ENCODE measurements around the gene NELFB.

Gene NELFB

GRCh38 chr9:137314561-137315560 is 59.7 kb downstream of the NELFB start:
- no peak for DNase-seq (ENCODE audit: low read depth)

GRCh38 chr9:137315581-137316011 is 60.5 kb downstream of the NELFB start:
- DNase-seq (ENCODE audit: low read depth), result no peak

DNA sequence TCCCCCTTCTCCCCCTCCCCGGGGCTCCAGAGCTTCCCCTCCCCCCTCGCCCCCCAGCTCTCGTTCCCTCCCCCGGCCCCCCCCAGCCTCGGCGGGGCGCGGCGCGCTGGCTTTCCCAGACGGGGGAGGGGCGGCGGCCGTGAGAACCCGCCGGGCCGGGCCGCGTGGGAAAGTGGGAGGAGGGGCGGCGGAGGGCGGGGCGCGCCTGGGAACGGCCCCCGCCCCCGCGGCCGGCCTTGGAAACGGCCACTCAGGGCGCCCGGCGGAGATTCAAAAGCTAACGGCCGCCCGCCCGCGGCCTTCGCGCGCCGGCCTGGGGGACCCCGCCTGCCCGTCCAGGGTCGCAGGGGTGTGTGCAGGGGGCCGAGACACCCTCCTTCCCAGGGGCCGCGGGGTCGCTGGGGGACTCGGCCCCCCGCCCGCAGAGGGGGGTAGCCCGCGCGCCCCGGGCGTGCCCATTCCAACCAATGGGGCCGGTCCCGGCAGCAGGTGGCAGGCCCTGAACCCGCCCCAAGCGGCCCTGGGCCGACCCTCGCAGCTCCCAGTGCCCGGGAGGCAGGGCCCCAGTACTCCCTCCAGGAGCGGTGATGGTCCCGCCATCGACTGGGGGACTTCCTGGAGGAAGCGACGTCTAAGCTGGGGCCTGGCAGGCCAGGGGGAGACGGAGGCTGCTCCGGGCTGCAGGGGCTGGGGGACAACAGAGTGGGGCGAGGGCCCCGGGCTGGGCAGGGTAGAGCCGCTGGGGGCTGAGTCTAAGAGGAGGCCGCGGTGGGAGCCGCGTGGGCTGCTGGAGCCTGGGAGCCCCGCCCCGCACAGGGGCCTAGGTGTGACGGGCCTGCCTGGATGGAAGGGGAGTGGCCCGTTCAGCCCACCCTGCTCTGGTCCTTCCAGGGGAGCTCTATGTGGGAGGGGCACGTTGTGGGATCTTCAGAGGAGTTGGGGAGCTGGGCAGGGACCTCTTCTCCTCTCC is 61.2 kb downstream of the NELFB start:
- DNase-seq (ENCODE audit: low read depth), result no peak

- no peak for DNase-seq (ENCODE audit: low read depth)
These were observed 62.0 kb downstream of the NELFB start for GRCh38 chr9:137317021-137317717.

GRCh38 chr9:137317718-137318511 is 62.8 kb downstream of the NELFB start:
- no peak for DNase-seq (ENCODE audit: low read depth)

GRCh38 chr9:137318602-137319001 is 63.5 kb downstream of the NELFB start:
- no peak for DNase-seq (ENCODE audit: low read depth)

DNA sequence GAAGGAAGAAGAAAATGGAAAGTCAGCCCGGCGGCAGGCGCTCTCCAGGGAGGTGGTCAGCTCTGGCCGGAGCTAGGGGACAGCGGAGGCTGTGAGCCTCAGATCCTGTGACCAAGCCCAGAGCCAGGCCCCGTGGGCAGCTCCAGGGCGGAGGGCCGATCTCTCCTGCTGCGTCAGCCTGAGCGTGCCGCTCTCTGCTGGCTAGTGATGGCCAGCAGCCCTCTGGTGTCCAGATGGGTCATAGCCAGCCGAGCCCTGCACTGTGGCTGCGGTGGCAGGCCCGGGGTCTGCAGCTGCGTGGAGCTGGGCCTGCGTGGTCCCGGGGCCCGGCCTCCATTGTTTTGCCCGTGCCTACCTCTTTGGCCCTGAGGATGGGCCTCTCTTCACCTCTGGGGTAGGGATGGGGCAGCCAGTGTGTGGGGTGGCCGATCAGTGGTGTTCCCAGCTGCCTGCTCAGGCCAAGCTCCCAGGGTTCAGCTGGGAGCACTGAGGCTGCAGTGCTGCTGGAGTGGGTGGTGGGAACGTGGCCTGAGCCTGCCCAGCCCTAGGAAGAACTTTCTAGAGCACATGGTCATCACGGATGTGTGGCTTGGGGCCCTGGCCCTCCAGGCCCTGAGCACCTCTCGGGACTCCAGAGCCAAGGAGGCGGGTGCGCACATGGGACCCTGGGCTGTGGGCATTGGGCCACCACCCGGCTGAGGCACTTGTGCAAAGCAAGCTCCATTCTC is 64.0 kb downstream of the NELFB start:
- no peak for DNase-seq (ENCODE audit: low read depth)

GRCh38 chr9:137319739-137320551 is 64.8 kb downstream of the NELFB start:
- DNase-seq (ENCODE audit: low read depth), result no peak

- DNase-seq (ENCODE audit: low read depth), result no peak
These were observed 65.6 kb downstream of the NELFB start for GRCh38 chr9:137320555-137321384.

DNA sequence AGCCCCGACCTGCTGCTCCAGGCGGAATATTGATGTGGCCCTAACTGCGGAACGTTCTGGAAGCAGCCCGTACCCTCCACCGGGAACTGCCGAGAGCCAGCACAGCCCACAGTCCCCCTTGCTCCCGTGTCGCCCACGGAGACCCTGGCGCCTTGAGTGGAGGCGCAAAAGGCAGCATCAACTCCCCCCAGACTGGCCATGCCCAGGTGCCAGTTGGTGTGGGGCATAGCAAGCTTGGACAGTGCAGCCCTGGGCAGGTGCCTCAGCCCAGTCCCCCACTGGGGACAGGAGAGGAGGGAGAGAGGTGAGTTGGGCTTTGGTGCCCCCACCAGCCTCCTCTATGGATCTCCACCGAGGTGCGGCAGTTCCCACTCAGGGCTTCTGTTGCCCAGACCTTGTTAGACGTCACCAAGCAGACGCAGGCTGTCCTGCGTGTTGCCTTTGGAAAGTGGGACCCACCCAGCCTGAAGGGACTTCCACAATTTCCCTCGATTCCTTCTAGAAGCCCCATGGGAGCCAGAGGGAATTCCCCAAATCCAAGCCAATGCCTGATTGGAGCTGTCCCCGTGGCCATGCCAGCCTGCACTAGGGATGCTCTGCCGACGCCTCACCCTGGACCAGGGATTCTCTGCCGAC is 66.7 kb downstream of the NELFB start:
- DNase-seq (ENCODE audit: low read depth), result no peak

All from activated T-cell treated with anti-CD3 and anti-CD28 coated beads for 1 hour (primary cell).